Liver (tissue), 9 donors: ENCODE results near the gene HDAC2. TPM values are rescaled to one million over a fixed set of nuclear protein-coding genes. Genes with fewer than 3 reads are reported as not detected.

ENCODE experiments used
- DNase-seq: peaks from one replicate; pipeline ENCODE4 v3.0.0-alpha.2; 2017; ENCODE audit warnings: low spot score
- H3K27ac ChIP-seq, 2 donors: one replicate each; pipeline ENCODE4 v1.7.0; 2013; ENCODE audit warnings: inconsistent platforms in 2 of 2, low read length in 2 of 2, control low read depth in 1 of 2, low read depth in 1 of 2, mild to moderate bottlenecking in 1 of 2
- H3K27me3 ChIP-seq, 4 donors: one replicate each; pipeline versions ENCODE4 v1.6.1 to v1.7.0; 2013; ENCODE audit warnings: low read length in 3 of 4, inconsistent platforms in 1 of 4, mild to moderate bottlenecking in 1 of 4, moderate library complexity in 1 of 4; ENCODE audit not compliant: control insufficient read depth in 4 of 4, insufficient read depth in 4 of 4
- H3K36me3 ChIP-seq, 4 donors: one replicate each; pipeline versions ENCODE4 v1.6.1 to v1.7.0; 2013; ENCODE audit warnings: low read length in 3 of 4, mild to moderate bottlenecking in 3 of 4, low read depth in 1 of 4, moderate library complexity in 1 of 4; ENCODE audit not compliant: control insufficient read depth in 4 of 4, insufficient read depth in 3 of 4
- H3K4me1 ChIP-seq, 4 donors: one replicate each; pipeline versions ENCODE4 v1.6.1 to v1.7.0; 2013; ENCODE audit warnings: low read length in 3 of 4, mild to moderate bottlenecking in 3 of 4, moderate library complexity in 1 of 4; ENCODE audit not compliant: control insufficient read depth in 4 of 4, insufficient read depth in 4 of 4
- H3K4me3 ChIP-seq, 3 donors: one replicate each; pipeline versions ENCODE4 v1.6.1 to v1.7.0; 2013; ENCODE audit warnings: low read length in 3 of 3, control low read depth in 1 of 3, low read depth in 1 of 3, mild to moderate bottlenecking in 1 of 3
- H3K9ac ChIP-seq, 2 donors: one replicate each; pipeline ENCODE4 v1.7.0; 2013; ENCODE audit warnings: low read length in 2 of 2, mild to moderate bottlenecking in 2 of 2, moderate library complexity in 2 of 2, control low read depth in 1 of 2, low read depth in 1 of 2
- H3K9me3 ChIP-seq, 4 donors: one replicate each; pipeline versions ENCODE4 v1.6.1 to v1.7.0; 2013; ENCODE audit warnings: low read length in 3 of 4; ENCODE audit not compliant: control insufficient read depth in 4 of 4
- ATF3 ChIP-seq: IDR thresholded peaks from 2 replicates; pipeline ENCODE4 v1.6.1; 2016; ENCODE audit warnings: antibody characterized with exemption
- CTCF ChIP-seq: fragments of 150-350 bp; IDR thresholded peaks from 2 replicates; pipeline ENCODE4 v1.5.1; 2017; ENCODE audit warnings: improper control_type of control experiment, low read depth, low read length; ENCODE audit not compliant: missing input control
- EGR1 ChIP-seq, 2 donors: IDR thresholded peaks; 2 replicates each; pipeline ENCODE4 v1.6.1; 2016 to 2018; ENCODE audit warnings: antibody characterized with exemption in 2 of 2, low read depth in 2 of 2
- FOXA2 ChIP-seq: IDR thresholded peaks from 2 replicates; pipeline ENCODE4 v1.6.1; 2016; ENCODE audit warnings: antibody characterized with exemption
- HNF4G ChIP-seq: IDR thresholded peaks from 2 replicates; pipeline ENCODE4 v1.6.1; 2016; ENCODE audit warnings: antibody characterized with exemption
- JUND ChIP-seq, 2 donors: IDR thresholded peaks; 2 replicates each; pipeline ENCODE4 v1.6.1; 2016; ENCODE audit warnings: antibody characterized with exemption in 2 of 2
- MAX ChIP-seq: IDR thresholded peaks from 2 replicates; pipeline ENCODE4 v1.6.1; 2016; ENCODE audit warnings: antibody characterized with exemption
- RAD21 ChIP-seq, 2 donors: IDR thresholded peaks; 2 replicates each; pipeline ENCODE4 v1.6.1; 2016; ENCODE audit warnings: antibody characterized with exemption in 2 of 2, mild to moderate bottlenecking in 2 of 2
- REST ChIP-seq: IDR thresholded peaks from 2 replicates; pipeline ENCODE4 v1.6.1; 2016; ENCODE audit warnings: antibody characterized with exemption, mild to moderate bottlenecking
- RXRA ChIP-seq, 2 donors: IDR thresholded peaks; 2 replicates each; pipeline ENCODE4 v1.6.1; 2017 to 2018; ENCODE audit warnings: antibody characterized with exemption in 2 of 2, mild to moderate bottlenecking in 1 of 2
- SP1 ChIP-seq: IDR thresholded peaks from 2 replicates; pipeline ENCODE4 v1.6.1; 2018; ENCODE audit warnings: antibody characterized with exemption, mild to moderate bottlenecking
- TAF1 ChIP-seq: conservative IDR thresholded peaks from 2 replicates; pipeline ENCODE4 v1.6.1; 2016; ENCODE audit warnings: antibody characterized with exemption, mild to moderate bottlenecking
- ZBTB33 ChIP-seq: IDR thresholded peaks from 2 replicates; pipeline ENCODE4 v1.6.1; 2016; ENCODE audit warnings: antibody characterized with exemption
- WGBS: extraction: QIAGEN DNeasy Blood & Tissue Kit; methylation state at CpG from one replicate; pipeline ENCODE4 v1.1.7; 2013; 5-methylcytosine and 5-hydroxymethylcytosine counted together
- polyA plus RNA-seq, 2 donors: library from polyadenylated mRNA; stranded (reverse) in 1 of 2; unstranded in 1 of 2; fragments of 200-250 nt in 1 of 2; fragments of >200 nt in 1 of 2; fragmentation: Nextera tagmentation in 1 of 2; extraction: Ambion mirVana in 1 of 2; gene quantifications; one replicate each; pipeline versions ENCODE4 v1.2.1 to v1.2.3, GENCODE V29; 2013 to 2015
- total RNA-seq, 2 donors: library from RNA; depleted of rRNA; stranded (reverse); fragments of >200 nt; gene quantifications; one replicate each; pipeline ENCODE4 v1.2.3, GENCODE V29; 2014
- donor health status: healthy.
- donor health status: healthy.
- donor health status: healthy.
- donor health status: healthy.
- donor health status: healthy.

HDAC2 gene
- total and polyA plus RNA-seq, 4 donors: 14.7 to 56.9 (median 21.0) TPM

GRCh38 chr6:113930183-113930582 is 40.8 kb downstream of the HDAC2 start:
- Histone ChIP-seq H3K4me3 (no peak overlapping the region), H3K9me3 (peaks cover 0 to 4% (median 0%) of the 10 kb centered on the region in 4 donors)
- TF ChIP-seq ATF3 (no peak), HNF4G (no peak), EGR1 (IDR thresholded peaks at IDR 0.05; ENCODE audit: low read depth in 2 of 2) (no peak), TAF1 (no peak), CTCF (no peak), ZBTB33 (no peak), JUND (IDR thresholded peaks at IDR 0.05) (no peak), RAD21 (IDR thresholded peaks at IDR 0.05) (no peak), REST (no peak), FOXA2 (no peak), SP1 (no peak), RXRA (IDR thresholded peaks at IDR 0.05) (no peak)

GRCh38 chr6:113927001-113927400 is 43.9 kb downstream of the HDAC2 start:
- WGBS: 33% methylated on average over 2 of the region's 2 CpGs
- DNase-seq: no peak
- TF ChIP-seq CTCF (no peak), ATF3 (no peak), MAX (no peak), ZBTB33 (no peak)
- no peaks in the 10 kb centered on the region for H3K27me3 ChIP-seq
- no peak overlapping the region for H3K27ac ChIP-seq
- H3K4me3 ChIP-seq: no peak overlapping the region
- H3K9ac ChIP-seq: no peak overlapping the region
- peaks cover 0 to 4% (median 0%) of the 10 kb centered on the region in 4 donors for H3K9me3 ChIP-seq
- no peaks in the 10 kb centered on the region for H3K36me3 ChIP-seq
- no peaks in the 10 kb centered on the region for H3K4me1 ChIP-seq

More at GRCh38 chr6:113930183-113930582, 40.8 kb downstream of the HDAC2 start:
- no peaks in the 10 kb centered on the region for H3K27me3 ChIP-seq
- H3K9ac ChIP-seq: no peak overlapping the region
- H3K4me1 ChIP-seq: no peaks in the 10 kb centered on the region
- no peak overlapping the region for H3K27ac ChIP-seq
- peaks cover 0 to 2% (median 0%) of the 10 kb centered on the region in 4 donors for H3K36me3 ChIP-seq
- no peak for DNase-seq
